K562 (cell line): ENCODE results near the gene PPP4C. TPM values are rescaled to one million over a fixed set of nuclear protein-coding genes. Genes with fewer than 3 reads are reported as not detected.

Source experiments
- ATF2 ChIP-seq: sonication (generic); formaldehyde crosslinking; IDR thresholded peaks from 2 replicates; pipeline ENCODE4 v1.8.1; 2022; ENCODE audit warnings: missing genetic modification reagents
- CLOCK ChIP-seq: fragments of 250-450 bp; sonication (Bioruptor Pico); IDR thresholded peaks from 2 replicates; pipeline ENCODE4 v1.4.0; 2020; ENCODE audit warnings: mild to moderate bottlenecking, moderate library complexity, borderline replicate concordance
- EP400 ChIP-seq: fragments of 450-650 bp; IDR thresholded peaks from 2 replicates; pipeline ENCODE4 v1.6.1; 2017; ENCODE audit warnings: antibody characterized with exemption, mild to moderate bottlenecking, moderate library complexity
- HCFC1 ChIP-seq: IDR thresholded peaks from 2 replicates; pipeline ENCODE4 v1.6.1; 2012; ENCODE audit warnings: low read depth, low read length, improper control_type of control experiment
- MNT ChIP-seq, 2 experiments: fragments of 450-650 bp; conservative IDR thresholded peaks; 2 replicates each; pipeline ENCODE4 v1.6.1; 2017; ENCODE audit warnings: mild to moderate bottlenecking in 2 of 2, moderate library complexity in 2 of 2
- NKRF ChIP-seq: fragments of 450-650 bp; IDR thresholded peaks from 2 replicates; pipeline ENCODE4 v1.6.1; 2016; ENCODE audit warnings: borderline replicate concordance
- PBX2 ChIP-seq, 2 experiments: IDR thresholded peaks in 1 of 2; conservative IDR thresholded peaks in 1 of 2; 2 replicates each; pipeline ENCODE4 v1.6.1; 2016; ENCODE audit warnings: low read depth in 2 of 2, mild to moderate bottlenecking in 1 of 2, missing compliant biosample characterization in 1 of 2, missing genetic modification characterization in 1 of 2, moderate library complexity in 1 of 2
- THAP7 ChIP-seq: fragments of 250-450 bp; sonication (Bioruptor Pico); IDR thresholded peaks from 2 replicates; pipeline ENCODE4 v1.5.0; 2021
- ZNF239 ChIP-seq: fragments of 250-450 bp; sonication (Bioruptor Pico); IDR thresholded peaks from 2 replicates; pipeline ENCODE4 v1.4.0; 2020; ENCODE audit warnings: mild to moderate bottlenecking
- polyA plus RNA-seq, 8 experiments: library from polyadenylated mRNA; depleted of rRNA in 4 of 8; stranded (reverse) in 5 of 8; unstranded in 3 of 8; fragments of >200 nt; fragmentation: Nextera tagmentation in 2 of 8; fragmentation: Illumina TruSeq in 1 of 8; extraction: Ambion mirVana in 2 of 8; extraction: Trizol in 1 of 8; gene quantifications; 2 replicates each; pipeline versions ENCODE4 v1.2.1 to v1.2.3, GENCODE V29; 2011 to 2014; ENCODE audit warnings: inconsistent platforms in 1 of 8, missing spikeins in 1 of 8
- total RNA-seq, 7 experiments: library from RNA; depleted of rRNA in 6 of 7; stranded (reverse); fragments of >200 nt in 6 of 7; fragmentation: Illumina TruSeq in 2 of 7; extraction: Trizol in 2 of 7; gene quantifications; 2 replicates each; pipeline versions ENCODE4 v1.2.1 to v1.2.3, GENCODE V29; 2011 to 2021; ENCODE audit warnings: low replicate concordance in 1 of 7

The PPP4C gene
- total and polyA plus RNA-seq, 9 of the 15 experiments (the other 6 are each of a cell fraction or from before 2014, with no cell fraction given), result 3.5 to 183 (median 131) TPM

GRCh38 chr16:30053376-30054015, 22.3 kb upstream of the PPP4C start (continued):
- TF ChIP-seq THAP7 (CRISPR knock-in tag) (no peak), ATF2 (no peak), ZNF239 (CRISPR knock-in tag) (no peak), NKRF (no peak), HCFC1 (no peak), CLOCK (CRISPR knock-in tag) (no peak), EP400 (no peak), PBX2 (CRISPR knock-in tag; IDR thresholded peaks at IDR 0.05; ENCODE audit: low read depth) (no peak), PBX2 (tag; conservative IDR thresholded peaks at IDR 0.05; ENCODE audit: low read depth) (0 out of 2 replicates have a peak, but pooled peaks have one; percentile 11), MNT (conservative IDR thresholded peaks at IDR 0.05) (peak in 1 of 2 experiments; percentile 2; a peak in 1 of 4 replicates)
